UCSD-AML1 (cell line): ENCODE results near the gene TFRC.
"Not testable (repeated sequence)": the region's sequence is repeated elsewhere in the genome, so short reads cannot be mapped to it uniquely, and the experiment has no call there.

Experiments used
- DNase-seq: peaks from one replicate; lab custom pipeline; 2025; ENCODE audit not compliant: unreplicated experiment; lab: John Stamatoyannopoulos, UW

TFRC gene

DNA sequence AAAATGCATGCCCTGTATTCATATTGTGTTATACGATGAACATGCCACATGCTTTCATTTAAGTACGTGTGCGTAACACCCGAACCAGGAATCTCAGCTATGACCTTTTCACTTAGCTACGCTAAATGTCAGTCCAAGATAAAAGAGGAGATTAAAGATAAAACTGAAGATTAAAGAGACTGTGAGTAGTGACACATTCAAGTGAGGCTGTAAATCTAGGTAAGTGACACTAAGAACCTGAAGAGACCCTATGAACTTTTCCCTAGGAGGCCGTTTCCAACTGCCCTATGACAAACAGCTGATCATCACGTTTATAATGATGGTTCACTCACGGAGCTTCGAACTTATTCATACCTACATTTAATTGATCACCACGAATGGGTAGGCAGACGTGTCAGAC, 32.2 kb downstream of the TFRC start:
- no peak for DNase-seq

GRCh38 chr3:196048922-196049598, 32.8 kb downstream of the TFRC start:
- DNase-seq = no peak

DNA sequence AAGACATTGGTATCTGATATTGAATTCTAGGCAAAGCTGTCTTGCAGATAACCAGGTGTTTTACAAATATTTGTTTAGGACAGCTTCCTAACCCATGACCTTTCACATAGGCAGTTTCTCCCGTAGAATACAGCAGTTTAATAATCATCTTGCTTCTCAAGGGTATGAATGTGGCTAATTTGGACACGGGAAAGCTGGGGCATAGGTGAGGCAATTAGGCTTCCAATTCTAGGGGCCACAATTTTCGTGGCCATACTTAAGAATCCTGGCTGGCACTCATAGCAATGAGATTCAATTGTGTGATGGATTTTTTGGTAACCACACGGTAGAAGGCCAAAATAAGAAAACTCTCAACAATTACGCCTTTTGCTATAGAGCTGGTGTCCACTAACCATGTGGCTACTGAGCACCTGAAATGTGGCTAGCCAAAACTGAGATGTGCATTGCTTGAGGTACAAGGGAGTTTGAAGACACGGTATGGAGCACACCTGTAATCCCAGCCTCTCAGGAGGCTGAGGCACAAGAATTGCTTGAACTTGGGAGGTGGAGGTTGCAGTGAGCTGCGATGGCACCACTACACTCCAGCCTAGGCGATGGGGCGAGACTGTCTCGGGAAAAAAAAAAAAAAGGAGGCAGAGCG, 34.4 kb downstream of the TFRC start:
- no peak for DNase-seq

GRCh38 chr3:196044513-196044912, 37.4 kb downstream of the TFRC start:
- DNase-seq = no peak

GRCh38 chr3:196042673-196043072, 39.2 kb downstream of the TFRC start:
- no peak for DNase-seq

DNA sequence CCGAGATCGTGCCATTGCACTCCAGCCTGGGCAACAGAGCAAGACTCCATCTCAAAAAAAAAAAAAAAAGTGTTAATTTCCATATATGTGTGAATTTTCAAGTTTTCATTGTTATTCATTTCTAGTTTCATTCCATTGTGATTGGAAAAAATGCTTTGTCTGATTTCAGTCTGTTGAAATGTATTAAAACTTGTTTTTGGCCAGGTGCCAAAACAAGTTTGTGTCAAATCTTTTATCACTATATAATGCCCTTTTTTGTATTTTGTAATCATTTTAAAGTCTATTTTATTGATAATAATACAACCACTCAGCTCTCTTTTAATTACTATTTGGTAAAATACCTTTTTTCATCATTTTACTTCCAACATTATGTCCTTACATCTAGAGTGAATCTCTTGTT, 42.5 kb downstream of the TFRC start:
- DNase-seq = no peak

DNA sequence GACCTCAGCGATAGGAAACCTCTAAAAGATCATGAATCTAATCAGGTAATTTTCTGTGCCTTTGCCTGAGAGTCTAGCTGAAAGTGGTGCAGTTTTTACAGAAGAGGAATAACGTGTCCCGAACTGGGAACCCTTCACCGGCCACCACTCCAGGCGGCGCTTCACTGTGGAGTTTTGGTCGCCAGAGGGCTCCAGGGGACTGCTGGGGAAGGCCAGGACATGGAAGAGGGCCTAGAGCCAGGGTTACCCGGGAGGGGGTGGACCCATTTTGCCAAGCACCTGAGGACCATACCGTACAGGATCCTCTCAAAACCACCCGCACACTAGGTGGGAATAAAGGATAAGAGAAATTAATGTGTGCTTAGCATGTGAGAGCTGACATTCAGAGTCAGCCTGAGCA, 55.8 kb downstream of the TFRC start:
- DNase-seq = not testable (repeated sequence)

- no peak for DNase-seq
Observed at GRCh38 chr3:196024968-196025367, 56.9 kb downstream of the TFRC start.

DNA sequence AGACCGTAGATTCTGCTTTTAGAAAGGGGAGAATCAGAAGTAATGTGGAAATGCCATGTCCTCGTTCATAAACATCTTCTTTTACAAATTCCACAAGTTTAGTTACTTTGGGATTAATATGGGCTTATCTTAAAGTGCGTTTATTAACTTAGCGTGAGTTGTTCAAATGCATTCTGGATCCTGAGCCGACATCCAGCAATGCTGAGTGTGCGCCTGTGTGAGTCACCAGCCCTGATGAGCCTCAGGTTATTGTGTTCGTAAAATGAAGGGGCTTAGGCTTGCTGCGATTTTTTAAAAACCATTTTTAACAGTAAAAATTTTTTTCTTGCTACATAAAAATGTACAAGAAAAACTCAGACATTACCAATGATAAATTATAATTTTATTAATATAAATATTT, 57.9 kb downstream of the TFRC start:
- DNase-seq = no peak

GRCh38 chr3:196022499-196022878, 59.4 kb downstream of the TFRC start:
- not testable (repeated sequence) for DNase-seq

DNA sequence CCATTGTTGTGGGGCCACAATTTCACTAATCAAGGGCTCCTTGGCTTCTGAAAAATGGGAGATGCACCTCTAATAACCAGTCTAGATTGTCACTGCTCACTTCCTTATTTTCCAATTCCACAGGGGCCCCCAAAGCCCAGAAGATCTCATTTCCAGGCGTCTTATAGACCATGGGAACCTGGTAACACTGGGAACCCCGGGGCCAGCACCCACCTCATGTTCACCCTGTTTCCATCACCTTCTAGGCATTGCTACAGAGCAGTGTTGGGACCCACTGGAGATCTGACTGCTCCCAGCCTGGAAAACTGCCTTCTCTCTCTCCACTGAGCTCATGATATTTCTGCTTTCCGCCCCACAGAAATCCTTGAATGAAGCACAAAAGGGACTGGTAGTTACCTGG, 61.5 kb downstream of the TFRC start:
- no peak for DNase-seq

DNA sequence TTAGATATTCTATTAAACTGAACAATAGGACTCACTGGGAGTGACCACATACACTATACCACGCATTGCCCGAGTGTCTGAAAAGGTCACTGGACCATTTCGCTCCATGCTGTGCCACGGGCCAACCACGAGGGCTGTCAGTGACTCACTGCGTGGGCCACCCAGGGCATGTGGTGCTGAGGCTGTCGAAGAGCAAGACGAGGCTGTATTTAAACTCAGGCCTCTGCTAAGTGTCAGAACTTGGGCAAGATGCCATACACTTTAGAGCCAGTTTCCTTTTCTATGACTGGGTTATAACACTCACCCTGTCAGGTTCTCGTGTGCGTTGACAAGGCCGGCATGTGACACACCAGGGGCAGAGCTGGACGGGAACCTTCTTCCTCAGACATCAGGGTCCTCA, 62.3 kb downstream of the TFRC start:
- not testable (repeated sequence) for DNase-seq

GRCh38 chr3:196018159-196018558, 63.7 kb downstream of the TFRC start:
- not testable (repeated sequence) for DNase-seq

DNA sequence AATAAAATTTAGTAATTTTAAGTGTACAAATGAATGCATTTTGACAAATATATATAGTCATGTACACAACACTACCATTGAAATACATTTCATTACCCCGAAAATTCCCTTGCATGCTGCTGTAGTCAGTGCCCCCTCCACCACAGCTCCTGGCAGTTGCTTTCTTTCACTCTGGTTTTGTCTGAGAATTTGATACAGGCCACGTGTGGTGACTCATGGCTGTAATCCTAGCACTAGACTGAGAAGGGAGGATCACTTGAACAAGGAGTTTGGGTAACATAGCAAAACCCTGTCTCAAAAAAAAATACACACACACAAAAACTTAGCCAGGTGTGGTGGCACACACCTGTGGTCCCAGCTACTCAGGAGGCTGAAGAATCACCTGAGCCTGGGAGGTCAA, 65.4 kb downstream of the TFRC start:
- DNase-seq = no peak

DNA sequence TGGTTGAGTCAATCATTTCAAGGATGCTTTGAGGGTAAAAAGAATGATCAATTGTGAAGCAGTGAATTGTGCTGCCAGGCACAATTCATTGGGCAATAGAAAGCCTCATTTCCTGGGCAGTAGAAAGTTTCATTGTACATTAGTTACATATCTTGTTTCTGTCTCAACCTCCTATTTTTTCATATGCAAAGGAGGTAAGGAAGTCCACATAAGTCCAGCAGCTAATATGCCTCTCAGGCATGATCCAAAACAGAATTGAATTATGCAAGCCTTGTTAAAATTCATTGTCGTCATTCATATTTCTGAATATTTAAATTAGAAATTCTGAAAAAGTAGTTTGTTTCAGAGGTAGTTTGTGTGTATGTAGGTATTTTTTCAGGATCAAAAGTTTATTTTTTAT, 65.8 kb downstream of the TFRC start:
- DNase-seq = no peak

DNA sequence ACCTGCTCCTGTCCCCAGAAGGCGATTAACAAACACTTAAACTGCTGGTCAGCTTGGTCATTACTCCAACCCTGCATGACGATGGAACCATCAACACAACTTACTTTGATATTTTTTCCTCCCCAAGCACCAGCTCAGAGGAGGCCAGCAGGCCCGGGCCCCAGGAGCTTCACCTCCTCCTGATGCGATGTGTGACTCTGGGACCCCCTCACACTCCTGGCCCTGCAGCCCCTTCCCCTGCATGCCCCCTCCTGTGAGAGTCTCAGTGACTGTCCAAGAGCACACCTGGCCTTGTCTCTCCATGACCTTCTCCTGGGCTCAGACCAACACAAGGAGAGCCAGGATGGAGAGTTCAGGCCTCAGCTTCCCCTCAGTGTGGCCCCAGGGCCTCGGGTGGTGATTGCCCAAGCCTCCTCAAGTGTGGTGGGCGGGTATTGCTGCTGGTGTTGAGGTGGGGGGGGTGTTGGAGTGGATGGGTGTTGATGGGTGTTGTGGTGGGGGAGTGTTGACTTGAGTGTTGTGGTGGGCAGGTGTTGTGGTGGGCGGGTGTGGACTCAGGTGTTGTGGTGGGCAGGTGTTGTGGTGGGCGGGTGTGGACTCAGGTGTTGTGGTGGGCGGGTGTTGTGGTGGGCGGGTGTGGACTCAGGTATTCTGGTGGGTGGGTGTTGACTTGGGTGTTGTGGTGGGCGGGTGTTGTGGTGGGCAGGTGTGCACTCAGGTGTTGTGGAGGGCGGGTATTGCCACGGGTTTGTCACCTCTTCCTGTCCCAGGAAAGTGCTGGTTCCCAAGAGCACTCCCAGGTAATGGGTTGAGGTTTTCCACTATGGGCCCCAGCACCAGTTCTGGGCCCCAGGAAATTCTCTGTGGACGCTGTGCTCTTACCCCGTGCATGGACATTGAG, 68.1 kb downstream of the TFRC start:
- no peak for DNase-seq

DNA sequence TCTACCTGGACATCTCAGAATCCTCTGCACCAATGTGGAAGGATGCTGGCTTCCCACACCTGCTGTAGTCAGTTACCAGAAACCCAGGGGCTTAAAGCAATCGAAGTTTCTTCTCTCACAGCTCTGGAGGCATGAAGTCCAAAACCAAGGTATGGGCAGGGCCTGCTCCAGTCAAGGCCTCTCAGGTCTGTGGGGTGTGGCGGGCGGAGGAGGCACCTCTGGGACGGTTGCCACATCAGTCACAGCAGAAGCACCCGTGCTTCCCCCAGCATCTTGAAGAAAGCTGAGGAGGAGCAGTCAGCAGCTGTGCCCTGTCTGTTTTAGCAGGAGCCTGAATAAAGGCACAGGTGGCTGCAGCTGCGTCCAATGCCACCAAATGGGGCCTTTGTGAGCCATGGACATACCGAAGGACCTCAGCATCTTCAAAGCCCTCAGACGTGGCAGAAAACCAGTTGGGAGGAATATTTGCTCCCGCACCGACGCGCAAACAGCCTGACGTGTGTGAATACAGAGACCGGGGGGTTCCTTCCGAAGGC, 68.9 kb downstream of the TFRC start:
- DNase-seq = no peak

- no peak for DNase-seq
Observed at GRCh38 chr3:196012481-196012880, 69.4 kb downstream of the TFRC start.

DNA sequence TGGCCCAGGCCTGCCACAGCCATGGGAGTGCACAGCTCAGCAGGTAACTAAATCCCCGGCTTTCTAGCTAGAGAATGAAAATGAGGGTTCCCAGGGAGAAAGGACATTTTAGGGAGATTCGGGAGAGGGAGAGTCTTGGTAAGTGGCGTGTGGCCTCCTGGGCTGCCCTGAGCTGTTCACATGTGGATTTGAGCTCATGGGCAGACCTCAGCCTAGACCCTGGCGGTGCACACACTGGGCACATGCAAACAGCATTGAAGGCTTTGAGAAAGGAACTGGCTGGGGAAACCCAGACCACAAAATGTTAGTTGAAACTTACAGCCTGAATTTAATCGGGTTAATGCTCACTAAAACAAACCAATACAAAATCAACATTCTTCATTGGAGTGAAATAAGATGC, 72.4 kb downstream of the TFRC start:
- no peak for DNase-seq

DNA sequence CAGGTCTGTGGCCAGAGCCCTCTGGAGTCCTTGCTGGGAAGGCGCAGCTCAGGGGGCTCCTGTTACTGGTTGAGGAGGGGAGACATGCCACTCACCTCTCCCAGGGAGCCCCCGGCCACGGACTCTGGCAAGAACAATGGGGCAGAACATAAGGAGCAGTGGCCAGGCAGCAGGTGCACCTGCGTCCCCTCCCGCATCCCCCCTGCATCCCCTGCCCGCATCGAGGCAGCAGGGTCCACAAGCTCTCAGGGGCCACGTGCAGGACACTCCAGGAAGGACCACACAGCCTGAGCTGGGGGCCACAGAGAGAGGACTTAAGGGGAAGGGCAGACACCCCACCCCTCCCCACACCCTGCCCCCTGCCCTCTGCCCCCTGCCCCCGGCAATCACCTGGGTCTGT, 73.0 kb downstream of the TFRC start:
- DNase-seq = no peak

GRCh38 chr3:196008387-196008786, 73.5 kb downstream of the TFRC start:
- no peak for DNase-seq
